Measurements from ENCODE around the gene CDK9.

The CDK9 gene

DNA sequence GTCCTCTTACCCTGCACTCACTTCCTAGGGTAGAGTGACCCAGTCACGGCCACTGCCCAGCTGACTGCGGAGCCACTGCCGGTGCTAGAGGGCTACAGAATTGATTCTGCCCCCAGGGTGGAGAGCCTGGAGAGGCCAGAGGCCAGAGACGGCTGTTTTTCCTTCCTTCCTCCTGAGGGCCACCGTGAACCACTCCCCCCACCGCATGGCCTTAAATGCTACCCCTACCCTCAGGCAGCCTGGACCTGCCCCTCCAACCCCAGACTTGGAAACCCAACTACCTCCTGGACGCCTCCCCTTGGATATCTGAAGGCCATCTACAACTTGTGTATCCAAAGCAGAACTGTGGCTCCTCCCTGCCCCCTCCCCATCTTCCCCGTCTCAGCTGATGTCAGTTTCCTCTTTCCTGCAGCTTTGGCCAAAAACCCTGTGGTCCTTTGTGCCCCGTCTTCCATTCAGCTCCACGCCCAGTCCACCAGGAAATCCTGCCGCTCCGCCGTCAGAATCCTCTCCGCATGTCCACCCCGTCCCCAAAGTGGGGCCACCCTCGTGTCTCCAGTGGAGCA, 23.6 kb upstream of the CDK9 start:
- DNase-seq, result peak in 1 of 2 donors; percentile 11

DNA sequence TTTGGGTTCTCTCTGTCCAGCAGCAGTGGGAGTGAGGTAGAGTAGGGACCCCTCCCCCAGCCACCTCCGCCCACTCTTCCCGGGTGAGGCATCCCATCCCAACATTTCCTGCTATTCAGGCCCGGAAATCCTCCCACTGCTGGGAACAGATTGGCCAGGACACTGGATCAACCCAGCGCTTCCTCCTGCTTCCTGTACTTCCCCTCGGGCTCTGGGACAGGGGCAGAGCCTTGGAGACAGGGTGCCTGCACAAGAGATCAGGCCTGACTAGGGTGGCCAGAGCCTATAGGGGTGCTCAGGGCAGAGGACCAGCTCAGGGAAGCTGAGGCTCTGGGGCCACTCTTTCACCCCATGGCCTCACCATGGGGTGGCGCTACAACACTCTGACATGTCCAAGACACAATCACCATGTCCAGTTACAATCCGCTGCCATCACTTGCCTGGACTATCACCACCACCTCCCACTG, 21.9 kb upstream of the CDK9 start:
- no peak for DNase-seq

DNA sequence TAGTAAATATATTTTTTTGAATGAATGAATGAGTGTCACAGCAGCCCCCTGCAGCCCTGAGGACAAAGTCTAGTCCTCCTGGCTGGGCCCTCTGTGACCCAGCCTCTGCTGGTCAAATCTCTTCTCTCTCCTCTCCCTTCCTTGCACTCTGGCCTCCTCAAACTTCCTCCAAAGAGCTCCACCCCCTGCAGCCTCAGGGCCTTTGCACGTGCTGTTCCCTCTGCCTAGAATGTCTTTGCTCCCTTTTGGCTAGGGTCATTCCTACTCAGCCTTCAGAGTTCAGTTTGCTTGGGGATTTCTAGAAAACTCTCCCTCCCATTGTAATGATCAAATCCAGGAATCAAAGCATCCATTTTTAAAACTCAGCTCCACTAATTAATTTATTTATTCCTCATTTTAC, 20.4 kb upstream of the CDK9 start:
- no peak for DNase-seq

DNA sequence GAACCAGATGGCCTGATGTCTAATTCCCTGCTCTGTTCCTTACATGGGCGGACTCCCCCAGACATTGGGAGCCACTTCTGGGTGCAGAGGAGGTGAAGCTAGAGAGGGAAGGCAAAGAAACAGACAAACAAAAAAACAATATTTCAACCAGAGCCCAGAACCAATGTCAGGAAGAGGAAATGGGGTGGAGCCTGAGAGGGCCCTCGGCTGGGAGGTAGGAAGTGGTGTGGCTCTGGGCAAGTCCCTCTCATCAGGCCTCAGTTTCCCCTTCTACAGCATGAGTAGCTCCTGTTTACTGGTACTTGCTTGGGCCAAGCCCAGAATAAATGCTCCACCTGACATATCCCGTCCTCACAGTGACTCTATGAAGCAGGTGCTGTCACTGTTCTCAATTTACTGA, 18.4 kb upstream of the CDK9 start:
- DNase-seq, result no peak

DNA sequence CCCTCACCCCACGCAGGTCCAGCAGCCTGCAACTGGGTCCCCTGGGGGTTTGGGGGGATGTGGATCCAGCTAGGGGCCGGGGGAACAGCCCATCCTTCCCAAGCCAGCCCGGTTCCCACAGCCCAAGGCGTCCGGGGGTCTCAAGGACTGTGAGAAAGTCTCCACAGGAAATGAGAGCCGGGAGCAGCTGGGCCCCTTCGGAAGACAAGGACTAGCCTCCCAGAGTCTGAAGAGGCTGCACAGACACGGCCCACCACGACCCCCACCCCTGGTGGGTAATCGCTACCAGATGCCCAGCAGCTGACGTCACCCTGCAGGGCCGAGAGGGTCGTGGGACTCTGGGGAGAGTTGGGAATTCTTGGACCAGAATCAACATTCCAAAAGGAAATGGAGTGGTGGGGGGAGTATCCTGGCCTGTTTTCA, 17.9 kb upstream of the CDK9 start:
- DNase-seq, result no peak

DNA sequence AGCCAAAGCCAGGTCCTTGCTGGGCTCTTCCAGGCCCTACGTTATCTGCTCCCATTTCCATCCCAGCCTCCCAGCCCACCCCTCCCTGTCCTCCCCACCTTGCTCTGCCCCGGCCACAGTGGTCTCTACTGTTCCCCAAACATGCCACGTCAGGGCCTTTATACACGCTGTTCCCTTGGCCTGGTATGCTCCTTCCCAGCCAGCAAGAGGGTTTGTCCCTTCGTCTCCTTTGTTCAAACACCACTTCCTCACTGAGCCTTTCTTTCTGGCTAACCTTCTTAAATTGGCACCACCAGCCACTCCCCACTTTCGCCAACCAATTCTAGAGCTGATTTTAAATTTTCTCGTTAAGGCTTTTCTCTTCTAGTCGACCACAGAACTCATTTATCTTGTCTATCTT, 17.1 kb upstream of the CDK9 start:
- DNase-seq, result no peak

DNA sequence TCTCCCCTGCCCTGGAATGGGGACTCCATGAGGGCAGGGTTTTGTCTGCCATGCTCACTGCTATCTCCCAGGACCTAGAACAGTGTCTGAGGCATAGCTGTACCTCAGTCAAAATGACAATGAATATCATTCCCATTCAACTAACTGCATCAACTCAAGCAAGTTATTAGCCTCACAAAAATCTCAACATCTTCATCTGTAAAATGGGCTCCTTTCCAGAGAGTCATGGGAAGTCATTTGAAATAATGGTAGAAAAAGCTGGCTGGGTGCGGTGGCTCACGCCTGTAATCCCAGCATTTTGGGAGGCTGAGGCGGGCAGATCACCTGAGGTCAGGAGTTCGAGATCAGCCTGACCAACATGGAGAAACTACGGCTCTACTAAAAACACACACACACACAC, 16.7 kb upstream of the CDK9 start:
- DNase-seq, result no peak

DNA sequence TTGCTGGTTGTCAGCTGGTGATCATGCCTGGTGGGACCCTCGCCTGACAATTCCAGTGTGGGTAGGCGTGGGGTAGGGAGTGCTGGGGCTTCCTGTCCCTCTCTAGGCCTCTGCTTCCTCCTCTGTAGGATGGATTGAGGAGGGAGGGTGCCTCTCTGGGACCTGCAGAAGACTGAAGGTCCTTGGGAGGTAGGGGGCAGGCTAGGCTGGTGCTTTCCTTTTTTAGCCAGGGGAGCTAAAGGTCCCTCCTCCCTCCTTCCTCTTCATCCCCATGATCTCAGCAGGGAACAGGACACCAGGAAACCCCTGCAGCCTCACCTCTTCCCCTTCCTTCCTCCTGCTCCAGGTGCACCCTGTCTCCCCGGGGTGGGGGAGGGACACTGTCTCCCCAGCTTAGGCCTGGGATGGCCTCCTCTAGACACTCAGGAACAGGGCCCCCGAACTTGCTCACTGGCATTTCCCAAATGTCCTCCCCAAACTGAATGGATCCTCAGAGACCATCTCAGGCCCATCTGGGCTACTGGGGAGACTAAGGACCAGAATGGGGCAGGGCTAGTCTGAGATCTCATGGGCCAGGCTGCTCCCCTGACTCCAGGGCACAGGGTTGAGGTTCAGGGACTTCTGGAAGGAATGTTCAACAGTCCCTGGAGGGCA, 15.8 kb upstream of the CDK9 start:
- DNase-seq, result no peak

DNA sequence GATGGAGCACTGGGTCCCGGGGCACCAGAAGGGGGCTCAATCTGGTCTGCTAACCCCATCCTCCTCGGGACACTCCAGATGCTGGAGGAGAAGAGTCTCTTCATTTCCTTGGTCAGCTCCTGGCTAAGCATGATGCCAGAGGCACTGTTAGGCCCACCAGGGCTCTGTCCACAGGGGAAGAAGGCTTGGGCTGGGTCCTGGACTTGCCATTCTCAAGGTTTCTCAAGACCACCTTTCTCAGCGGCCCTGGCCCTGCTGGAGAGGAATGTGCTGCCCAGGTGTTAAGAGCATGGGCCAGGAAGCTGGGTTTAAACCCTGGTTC, 15.3 kb upstream of the CDK9 start:
- DNase-seq, result no peak

DNA sequence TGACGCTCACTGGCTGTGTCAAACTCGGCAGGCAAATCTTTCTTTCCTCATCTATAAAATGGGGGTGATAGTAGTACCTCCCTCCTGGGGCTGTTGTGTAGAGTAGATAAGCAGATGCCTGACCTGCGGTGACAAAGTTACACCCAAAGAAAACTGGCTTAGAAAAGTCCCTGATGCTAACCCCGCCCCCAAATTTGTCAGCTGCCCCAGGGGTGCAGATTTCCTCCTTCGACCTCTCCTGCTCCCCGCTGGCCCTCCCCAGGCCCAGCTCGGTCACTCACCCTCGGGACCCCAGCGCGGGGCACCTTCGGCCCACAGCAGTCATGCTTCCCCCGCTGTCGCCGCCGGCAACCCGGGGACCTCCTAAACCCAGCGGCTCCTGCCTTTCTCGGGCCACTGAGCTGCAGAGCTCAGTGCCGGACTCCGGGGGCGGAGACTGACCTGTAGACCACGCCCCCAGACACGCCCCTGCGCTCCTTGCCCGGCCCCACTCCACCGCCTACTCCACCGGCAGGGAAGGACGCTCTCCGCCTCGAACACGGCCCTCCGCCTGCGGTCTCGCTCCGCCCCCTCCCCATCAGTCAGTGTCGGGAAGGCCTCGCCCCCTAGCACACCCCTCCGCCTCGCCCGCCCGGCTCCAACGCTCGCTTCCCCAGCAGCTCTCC, 14.8 kb upstream of the CDK9 start:
- peak; percentile 98 to 100 for DNase-seq

DNA sequence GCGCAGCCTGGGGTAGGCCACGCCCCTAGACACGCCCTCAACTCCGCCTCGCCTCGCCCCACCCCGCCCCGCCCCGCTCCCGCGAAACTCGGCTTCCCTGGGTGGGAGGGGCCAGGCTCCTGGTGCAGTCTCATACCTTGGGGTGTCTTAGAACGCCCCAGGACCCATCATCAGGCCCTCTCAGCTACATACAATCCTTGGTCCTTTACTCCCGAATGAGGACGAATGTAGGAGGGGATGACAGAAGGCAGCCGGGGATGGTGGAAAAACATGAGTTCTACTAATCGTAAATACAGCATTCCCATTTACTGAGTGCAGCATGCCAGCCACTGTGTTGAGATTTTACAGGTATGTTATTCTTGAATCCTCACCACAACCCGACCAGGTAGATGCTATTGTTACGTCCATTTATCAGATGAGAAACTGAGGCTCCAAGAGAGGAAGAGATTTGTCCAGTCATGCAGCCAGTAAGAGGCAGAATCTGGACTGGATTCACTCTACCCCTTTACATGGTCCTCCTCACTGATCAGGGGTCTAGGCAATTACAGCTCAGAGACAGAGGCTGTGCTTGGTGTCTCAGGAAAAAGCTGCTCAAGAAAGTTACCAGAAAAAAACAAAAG, 14.2 kb upstream of the CDK9 start:
- DNase-seq, result no peak

DNA sequence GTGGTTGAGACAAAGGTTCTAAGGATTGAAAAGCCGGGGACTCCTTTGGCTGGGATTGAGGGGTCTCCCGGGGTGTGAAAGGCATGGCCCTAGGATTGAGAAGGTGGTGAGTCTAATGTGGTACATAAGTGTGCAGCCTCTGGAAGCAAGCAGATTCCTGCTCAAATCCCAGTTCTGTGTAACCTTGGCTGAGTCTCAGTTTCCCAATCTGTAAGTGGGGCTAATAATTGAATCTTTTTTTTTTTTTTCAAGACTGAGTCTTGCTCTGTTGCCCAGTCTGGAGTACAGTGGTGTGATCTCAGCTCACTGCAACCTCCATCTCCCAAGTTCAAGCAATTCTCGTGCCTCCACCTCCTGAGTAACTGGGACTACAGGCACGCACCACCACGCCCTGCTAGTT, 13.2 kb upstream of the CDK9 start:
- DNase-seq, result no peak

DNA sequence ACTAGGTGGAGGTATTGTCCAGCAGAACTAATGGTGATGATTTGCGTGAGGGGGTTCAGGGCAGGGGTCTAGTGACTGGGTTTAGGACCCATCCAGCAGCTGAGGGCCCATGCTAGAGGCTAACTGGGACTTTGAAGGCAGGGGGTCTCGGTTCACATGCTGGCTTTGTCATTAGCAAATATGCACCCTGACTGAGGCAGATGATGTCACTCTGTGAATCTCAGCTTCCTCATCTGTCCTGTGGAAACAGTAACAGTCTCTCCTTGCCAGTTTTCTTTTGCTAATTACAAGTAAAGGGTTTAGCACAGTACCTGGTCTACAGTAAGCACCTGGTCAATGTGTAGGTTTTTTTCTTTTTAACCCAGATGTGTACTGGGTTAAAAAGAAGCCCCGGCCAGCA, 12.6 kb upstream of the CDK9 start:
- DNase-seq, result no peak

DNA sequence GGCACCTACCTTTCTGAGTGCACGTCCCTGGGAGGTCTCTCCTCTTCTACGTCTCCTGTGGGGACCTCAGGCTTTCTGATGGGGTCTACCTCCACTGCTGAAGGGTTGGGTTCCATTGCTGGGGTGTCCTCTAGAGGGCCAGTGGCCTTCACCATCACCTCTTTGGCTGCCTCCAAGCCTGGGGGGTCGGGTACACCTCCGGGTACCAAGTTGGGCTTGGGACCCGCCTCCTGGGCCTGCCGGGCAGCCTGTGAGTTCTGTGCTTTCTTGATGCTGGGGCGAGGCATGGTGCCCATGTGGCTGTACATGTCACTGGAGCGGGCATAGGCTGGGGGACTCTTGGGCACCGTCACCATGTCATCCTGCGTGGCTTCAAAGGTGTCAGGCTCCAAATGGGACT, 11.9 kb upstream of the CDK9 start:
- DNase-seq, result no peak

DNA sequence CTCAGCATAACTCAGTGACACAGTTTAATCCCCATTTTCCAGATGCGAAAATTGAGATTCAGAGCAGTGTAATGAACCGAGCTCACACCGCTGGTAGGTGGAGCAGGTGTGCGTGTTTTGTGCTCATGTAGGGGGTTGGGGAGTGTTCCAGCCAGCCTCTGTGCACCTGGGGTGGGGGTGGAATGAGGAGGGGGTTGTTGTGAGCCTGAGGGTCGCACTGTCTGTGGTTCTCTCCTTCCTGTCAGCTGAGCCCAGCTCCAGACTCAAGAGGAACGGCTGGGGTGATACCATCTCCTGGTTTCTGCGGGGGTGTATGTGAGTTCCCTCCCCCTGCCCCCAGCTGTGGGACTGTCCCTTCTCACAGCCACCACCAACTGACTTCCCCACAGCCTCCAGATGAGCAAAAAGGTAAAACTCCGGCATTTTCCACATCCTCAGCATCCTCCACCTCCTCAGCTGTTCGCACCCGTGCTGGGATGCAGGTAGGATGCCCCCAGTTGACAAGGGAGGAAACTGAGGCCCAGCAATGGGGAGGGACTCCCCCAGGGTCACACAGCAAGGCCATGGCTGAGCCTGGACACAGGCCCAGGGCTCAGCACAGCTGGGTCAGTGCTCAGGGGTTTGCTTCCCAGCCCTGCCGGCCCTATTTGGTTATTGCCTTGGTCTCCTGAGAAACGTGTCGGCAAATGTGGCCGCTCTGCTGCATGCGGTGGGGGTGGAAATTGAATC, 9.5 kb upstream of the CDK9 start:
- peak; percentile 32 to 79 for DNase-seq

DNA sequence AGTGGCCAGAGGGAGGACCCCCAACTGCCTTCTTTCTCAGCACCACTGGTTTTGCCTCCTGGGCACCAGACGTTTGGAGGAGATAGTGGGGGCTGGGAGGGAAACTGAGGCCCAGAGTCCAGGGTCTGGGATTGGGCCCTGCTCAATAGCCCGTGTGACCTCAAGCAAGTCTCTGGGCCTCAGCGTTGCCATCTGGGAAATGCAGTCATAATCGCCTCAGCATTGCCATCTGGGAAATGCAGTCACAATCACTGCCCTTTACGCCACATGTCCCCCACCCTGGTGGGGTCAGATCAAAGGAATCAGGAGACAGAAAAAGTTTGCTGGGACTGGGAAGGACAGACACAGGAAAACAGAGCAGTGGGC, 8.9 kb upstream of the CDK9 start:
- DNase-seq, result no peak

DNA sequence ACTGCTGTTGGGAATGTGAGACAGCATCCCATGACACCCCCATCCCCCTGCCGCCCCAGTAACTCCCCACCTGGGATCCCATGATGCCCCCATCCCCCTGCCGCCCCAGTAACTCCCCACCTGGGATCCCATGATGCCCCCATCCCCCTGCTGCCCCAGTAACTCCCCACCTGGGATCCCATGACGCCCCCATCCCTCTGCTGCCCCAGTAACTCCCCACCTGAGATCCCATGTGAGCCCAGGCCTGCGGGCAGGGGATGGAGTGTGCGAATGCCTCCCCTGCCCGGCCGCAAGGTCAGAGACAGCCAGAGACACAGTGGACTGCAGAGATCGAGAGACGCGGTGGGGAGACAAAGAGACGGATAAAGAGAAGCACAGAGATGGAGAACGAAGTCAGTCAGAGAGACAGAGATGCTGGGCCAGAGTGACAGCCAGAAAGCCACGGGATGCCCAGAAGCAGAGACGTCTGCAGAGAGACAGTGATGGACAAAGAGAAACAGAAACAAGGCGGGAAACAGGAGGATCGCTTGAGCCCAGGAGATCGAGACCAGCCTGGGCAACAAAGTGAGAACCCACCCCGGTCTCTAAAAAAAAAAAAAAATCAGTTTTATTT, 8.4 kb upstream of the CDK9 start:
- DNase-seq, result no peak

DNA sequence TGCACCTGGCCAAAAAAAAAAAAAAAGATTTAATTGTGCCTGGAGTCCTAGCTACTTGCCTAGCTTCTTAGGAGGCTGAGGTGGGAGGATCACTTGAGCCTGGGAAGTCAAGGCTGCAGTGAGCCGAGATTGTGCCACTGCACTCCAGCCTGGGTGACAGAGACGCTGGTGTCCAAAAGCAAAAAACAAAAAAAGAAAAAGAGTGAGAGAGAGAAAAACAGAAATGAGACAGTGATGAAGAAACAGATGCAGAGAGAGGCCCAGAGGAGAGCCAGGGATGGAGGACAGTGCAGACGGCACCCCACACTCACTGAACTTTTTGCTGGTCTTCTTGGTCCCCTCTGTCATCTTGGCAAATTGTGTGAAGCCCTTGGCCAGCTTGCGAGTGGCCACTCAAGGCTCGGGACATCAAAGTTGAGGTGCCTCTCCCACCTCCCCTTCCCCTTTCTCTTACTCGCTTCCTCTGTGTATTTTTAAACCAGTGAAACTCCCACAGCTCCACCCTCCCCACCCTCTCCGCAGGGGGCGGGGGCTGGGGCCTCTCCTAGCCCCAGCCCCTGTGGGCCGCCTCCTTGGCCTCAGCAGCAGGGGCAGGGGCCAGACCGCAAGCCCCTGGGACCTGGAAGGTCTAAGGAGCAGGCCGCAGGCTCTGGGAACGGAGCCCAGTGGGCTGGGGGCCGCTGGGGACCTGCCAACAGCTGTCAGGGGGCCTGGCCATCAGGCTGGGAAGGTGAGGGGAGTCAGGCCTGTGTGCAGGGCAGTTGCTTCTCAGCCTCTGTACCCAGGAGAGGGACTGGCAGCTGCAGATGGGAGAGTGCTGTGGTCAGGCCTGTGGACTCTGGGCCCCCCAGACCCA, 7.3 kb upstream of the CDK9 start, which contains the start of gene SH2D3C:
SH2D3C (minus strand) TSS at position 387 of the 856 bp plus-strand sequence; CDS start at position 348, 39 bp downstream.
- peak in 1 of 2 donors; percentile 64 for DNase-seq

DNA sequence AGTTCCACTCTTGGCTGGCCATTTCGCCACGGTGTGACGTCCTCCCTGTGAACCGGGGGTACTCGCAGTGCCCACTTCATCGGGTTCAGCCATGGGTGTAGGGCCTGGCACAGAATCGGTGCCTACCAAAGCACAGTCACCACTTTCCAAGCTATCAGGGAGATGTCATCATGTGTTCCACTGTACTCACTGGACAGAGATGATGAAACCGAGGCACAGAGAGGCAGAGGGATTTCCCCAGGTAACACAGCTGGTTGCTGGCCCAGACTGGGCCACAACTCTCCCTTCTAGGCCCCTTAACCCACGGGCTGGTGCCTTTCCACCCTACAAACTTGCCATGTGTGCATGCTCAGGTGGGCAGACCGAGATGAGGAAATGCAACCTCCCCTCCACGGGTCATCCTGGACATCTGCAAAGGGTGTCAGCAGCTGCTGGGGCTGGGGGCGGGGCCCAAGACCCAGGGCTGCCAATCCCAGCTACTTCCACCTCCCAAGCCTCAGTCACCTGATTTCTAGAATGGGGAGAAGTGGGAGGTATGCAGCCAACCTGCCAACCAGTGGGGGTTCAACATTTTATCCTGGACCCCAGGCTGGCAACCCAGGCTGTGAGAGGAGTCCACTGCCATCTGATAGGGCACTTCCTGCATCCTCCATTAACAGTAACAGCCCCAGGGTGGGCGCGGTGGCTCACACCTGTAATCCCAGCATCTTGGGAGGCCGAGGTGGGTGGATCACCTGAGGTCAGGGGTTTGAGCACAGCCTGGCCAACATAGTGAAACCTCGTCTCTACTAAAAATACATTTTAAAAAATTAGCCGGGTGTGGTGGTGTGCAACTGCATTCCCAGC, 6.5 kb upstream of the CDK9 start:
- peak in 1 of 2 donors; percentile 64 for DNase-seq

DNA sequence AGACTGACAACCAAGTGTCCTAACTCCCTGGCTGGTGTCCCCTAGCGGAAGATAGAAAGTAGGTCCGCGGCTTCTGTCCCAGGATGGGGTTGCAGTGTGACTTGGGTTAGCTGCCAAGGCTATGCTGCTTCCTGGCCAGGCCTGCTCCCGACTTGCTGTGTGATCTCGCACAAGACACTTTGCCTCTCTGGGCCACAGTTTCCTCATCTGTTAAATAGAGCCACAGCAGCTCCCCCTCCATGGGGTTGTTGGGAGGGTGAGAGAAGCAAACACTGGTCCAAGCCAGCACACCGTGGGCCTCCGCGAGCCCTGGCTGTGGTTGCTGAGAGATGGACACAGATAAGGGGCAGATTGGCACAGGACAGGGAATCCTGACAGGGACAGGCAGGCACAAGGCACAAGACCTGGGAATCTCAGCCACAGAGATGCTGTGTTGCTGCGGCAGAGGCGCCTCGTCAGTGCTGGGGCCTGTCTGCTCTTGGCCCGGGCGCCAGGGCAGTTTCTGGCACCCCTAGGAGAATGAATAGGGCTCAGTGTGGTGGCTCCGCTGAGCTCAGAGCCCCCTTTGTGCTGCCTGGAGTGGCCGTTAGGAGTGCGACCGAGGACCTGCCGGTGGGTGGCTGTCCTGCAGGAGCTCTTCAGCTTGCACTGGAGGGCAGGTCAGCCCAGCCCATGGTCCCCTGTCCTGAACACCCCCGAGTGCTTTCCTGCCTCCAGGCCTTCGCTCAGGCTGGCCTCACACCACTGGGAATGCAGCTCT, 5.5 kb upstream of the CDK9 start:
- no peak for DNase-seq

All from bone marrow (tissue), 2 donors.